HCT116 (cell line): Measurements from ENCODE around the gene RACK1. TPM values are rescaled to one million over a fixed set of nuclear protein-coding genes. Genes with fewer than 3 reads are reported as not detected.

Experiments
- ATAC-seq: fragments of 200-7000 bp; cut with Tn5 transposase; 2 replicates; pipeline ENCODE4 v1.9.1; 2020; ENCODE audit warnings: mild to moderate bottlenecking, moderate library complexity
- BruUV-seq: library from RNA; stranded (reverse); fragments of 400-500 nt; replicated peaks from 2 replicates; lab custom pipeline; 2021; lab: Mats Ljungman, UMichigan
- CTCF ChIA-PET: fragments of 300-600 bp; sonication (Branson Sonifier 250); formaldehyde crosslinking; loops from one replicate; lab custom pipeline; 2021; ENCODE audit warnings: antibody characterized with exemption; lab: Charles Lee
- POLR2A ChIA-PET: fragments of 300-600, 350-600 bp; sonication (Branson Sonifier 250); formaldehyde crosslinking; loops from one replicate; lab custom pipeline; 2021; ENCODE audit warnings: antibody characterized with exemption; lab: Charles Lee
- RAD21 ChIA-PET, 2 experiments: fragments of 300-600 bp; sonication (Branson Sonifier 250); formaldehyde crosslinking; loops; one replicate each; lab custom pipeline; 2023; ENCODE audit warnings: low total read pairs in 2 of 2; ENCODE audit not compliant: uncharacterized antibody in 2 of 2, unreplicated experiment in 2 of 2, low non-redundant PET in 1 of 2; lab: Charles Lee
- DNase-seq: peaks from one replicate; pipeline ENCODE4 v3.0.0-alpha.2; 2010; ENCODE audit warnings: low read depth, low spot score
- H2AFZ ChIP-seq: fragments of 200-600 bp; shearing (Covaris generic), sonication (generic); 2 replicates; pipeline ENCODE4 v1.6.1; 2017; ENCODE audit warnings: low read depth, mixed run types, mixed read lengths, antibody characterized with exemption, low read length; ENCODE audit not compliant: poor library complexity, severe bottlenecking
- H3K27ac ChIP-seq: 2 replicates; pipeline ENCODE4 v1.5.1; 2012; ENCODE audit warnings: low read depth, low read length
- H3K27me3 ChIP-seq: fragments of 200-600 bp; sonication (generic); 2 replicates; pipeline ENCODE4 v1.6.1; 2016; ENCODE audit warnings: mixed run types, low read length, mixed read lengths; ENCODE audit not compliant: insufficient read depth
- H3K36me3 ChIP-seq, 2 experiments: fragments of 200-500 bp in 1 of 2; fragments of 200-600 bp in 1 of 2; sonication (Bioruptor generic) in 1 of 2; sonication (generic) in 1 of 2; 2 replicates each; pipeline versions ENCODE4 v1.5.1 to v1.6.1; 2014 to 2016; ENCODE audit warnings: low read length in 2 of 2, inconsistent platforms in 1 of 2, mixed read lengths in 1 of 2, mixed run types in 1 of 2; ENCODE audit not compliant: insufficient read depth in 2 of 2, control insufficient read depth in 1 of 2
- H3K4me1 ChIP-seq, 2 experiments: fragments of 200-600 bp in 1 of 2; sonication (generic) in 1 of 2; 2 replicates each; pipeline versions ENCODE4 v1.5.1 to v1.6.1; 2012 to 2017; ENCODE audit warnings: low read length in 2 of 2, inconsistent platforms in 1 of 2, mild to moderate bottlenecking in 1 of 2, mixed read lengths in 1 of 2, mixed run types in 1 of 2, moderate library complexity in 1 of 2; ENCODE audit not compliant: insufficient read depth in 2 of 2, control insufficient read depth in 1 of 2
- H3K4me2 ChIP-seq: fragments of 200-600 bp; sonication (generic); 2 replicates; pipeline ENCODE4 v1.6.1; 2017; ENCODE audit warnings: mixed run types, low read length, mixed read lengths
- H3K4me3 ChIP-seq, 2 experiments: fragments of 200-600 bp in 1 of 2; sonication (generic) in 1 of 2; replicated peaks in 1 of 2; 2 replicates each; pipeline ENCODE4 v1.5.1; 2011 to 2016; ENCODE audit warnings: low read length in 2 of 2, control low read depth in 1 of 2, low read depth in 1 of 2, mild to moderate bottlenecking in 1 of 2, mixed read lengths in 1 of 2, mixed run types in 1 of 2
- H3K79me2 ChIP-seq: fragments of 200-600 bp; sonication (generic); 2 replicates; pipeline ENCODE4 v1.6.1; 2017; ENCODE audit warnings: mild to moderate bottlenecking, mixed run types, low read length, moderate library complexity, mixed read lengths; ENCODE audit not compliant: insufficient read depth
- H3K9ac ChIP-seq: fragments of 200-600 bp; sonication (generic); 2 replicates; pipeline ENCODE4 v1.6.1; 2016; ENCODE audit warnings: low read length, mixed read lengths
- H3K9me2 ChIP-seq: fragments of 200-600 bp; sonication (generic), shearing (Covaris generic); 2 replicates; pipeline ENCODE4 v1.6.1; 2017; ENCODE audit warnings: mixed run types, mild to moderate bottlenecking, moderate library complexity; ENCODE audit not compliant: insufficient read depth
- H3K9me3 ChIP-seq, 2 experiments: fragments of 200-500 bp in 1 of 2; fragments of 200-600 bp in 1 of 2; sonication (Bioruptor generic) in 1 of 2; sonication (generic) in 1 of 2; 2 replicates each; pipeline ENCODE4 v1.6.1; 2014 to 2017; ENCODE audit warnings: low read length in 2 of 2, mixed read lengths in 2 of 2, inconsistent platforms in 1 of 2, low read depth in 1 of 2, mild to moderate bottlenecking in 1 of 2, mixed run types in 1 of 2, moderate library complexity in 1 of 2; ENCODE audit not compliant: control insufficient read depth in 1 of 2, insufficient read depth in 1 of 2
- H4K20me1 ChIP-seq: fragments of 200-600 bp; sonication (generic), shearing (Covaris generic); 2 replicates; pipeline ENCODE4 v1.6.1; 2017; ENCODE audit warnings: mixed run types, mild to moderate bottlenecking, moderate library complexity; ENCODE audit not compliant: insufficient read depth
- ATF3 ChIP-seq: IDR thresholded peaks from 2 replicates; pipeline ENCODE4 v1.6.1; 2012
- CBX3 ChIP-seq: IDR thresholded peaks from 2 replicates; pipeline ENCODE4 v1.6.1; 2012; ENCODE audit warnings: low read depth
- CEBPB ChIP-seq: IDR thresholded peaks from 2 replicates; pipeline ENCODE4 v1.6.1; 2012; ENCODE audit warnings: low read depth
- EGR1 ChIP-seq: IDR thresholded peaks from 2 replicates; pipeline ENCODE4 v1.6.1; 2012; ENCODE audit warnings: low read depth
- ELF1 ChIP-seq: IDR thresholded peaks from 2 replicates; pipeline ENCODE4 v1.6.1; 2012; ENCODE audit warnings: low read depth, borderline replicate concordance
- EZH2 ChIP-seq: fragments of 200-600 bp; sonication (generic); IDR thresholded peaks from 2 replicates; pipeline ENCODE4 v1.6.1; 2017; ENCODE audit warnings: antibody characterized with exemption, mixed run types
- EZH2phosphoT487 ChIP-seq: fragments of 200-600 bp; IDR thresholded peaks from 2 replicates; pipeline ENCODE4 v1.6.1; 2018; ENCODE audit warnings: antibody characterized with exemption, borderline replicate concordance
- MAX ChIP-seq: IDR thresholded peaks from 2 replicates; pipeline ENCODE4 v1.6.1; 2012
- POLR2AphosphoS5 ChIP-seq: IDR thresholded peaks from 2 replicates; pipeline ENCODE4 v1.6.1; 2011; ENCODE audit warnings: mild to moderate bottlenecking, low read depth, low read length, moderate library complexity
- RAD21 ChIP-seq: IDR thresholded peaks from 2 replicates; pipeline ENCODE4 v1.6.1; 2012; ENCODE audit warnings: low read depth, mild to moderate bottlenecking
- SIN3A ChIP-seq: IDR thresholded peaks from 2 replicates; pipeline ENCODE4 v1.6.1; 2012; ENCODE audit warnings: low read depth
- SRF ChIP-seq: IDR thresholded peaks from 2 replicates; pipeline ENCODE4 v1.6.1; 2012; ENCODE audit warnings: low read depth
- TCF7L2 ChIP-seq: IDR thresholded peaks from 2 replicates; pipeline ENCODE4 v1.7.0; 2011; ENCODE audit warnings: borderline replicate concordance, inconsistent platforms; ENCODE audit not compliant: insufficient read depth, insufficient read length; ENCODE audit errors: extremely low read depth
- YY1 ChIP-seq: IDR thresholded peaks from 2 replicates; pipeline ENCODE4 v1.6.1; 2011; ENCODE audit warnings: low read length, low read depth, moderate library complexity, mild to moderate bottlenecking; ENCODE audit not compliant: insufficient replicate concordance; ENCODE audit errors: extremely low read depth
- ZBTB33 ChIP-seq: IDR thresholded peaks from 2 replicates; pipeline ENCODE4 v1.6.1; 2011; ENCODE audit warnings: mild to moderate bottlenecking, low read length, moderate library complexity; ENCODE audit not compliant: insufficient replicate concordance; ENCODE audit errors: extremely low read depth
- ZFX ChIP-seq: fragments of 450-650 bp; IDR thresholded peaks from 2 replicates; pipeline ENCODE4 v1.6.1; 2017
- ZNF274 ChIP-seq: fragments of 200-500 bp; sonication (Bioruptor generic); IDR thresholded peaks from 2 replicates; pipeline ENCODE4 v1.6.1; 2014; ENCODE audit warnings: mild to moderate bottlenecking, low read depth, low read length, inconsistent platforms
- intact Hi-C: fragments of 100-400 bp; cut with micrococcal nuclease; formaldehyde crosslinking; loops from 2 replicates; pipeline ENCODE4 v1.10.0; 2022
- total RNA-seq: library from RNA; stranded (reverse); gene quantifications from one replicate; pipeline ENCODE4 v1.2.1, GENCODE V29; 2021; ENCODE audit not compliant: unreplicated experiment

Gene RACK1
- total RNA-seq, 1 experiment from 2014 or later, result 2,432 TPM

- H3K27me3 ChIP-seq, result no peaks in the 10 kb centered on the region
- BruUV-seq, result no TSS peak
- no peaks in the 10 kb centered on the region for H3K9me3 ChIP-seq
- H3K9me2 ChIP-seq, result no peaks in the 10 kb centered on the region
- ChIA-PET CTCF (no interaction called here), RAD21 (no interaction called here), POLR2A (no interaction called here)
- H3K4me2 ChIP-seq, result no peak overlapping the region
- no peaks in the 10 kb centered on the region for H3K79me2 ChIP-seq
- H3K36me3 ChIP-seq, result no peaks in the 10 kb centered on the region
- H4K20me1 ChIP-seq, result no peaks in the 10 kb centered on the region
- intact Hi-C loops, result no loop called here
- H2AFZ ChIP-seq, result no peak overlapping the region
- no peak overlapping the region for H3K4me3 ChIP-seq
- ATAC-seq, result no peak
- no peak overlapping the region for H3K27ac ChIP-seq
- H3K9ac ChIP-seq, result no peak overlapping the region
- DNase-seq, result no peak
- H3K4me1 ChIP-seq, result no peaks in the 10 kb centered on the region
- no peak for TF ChIP-seq ZFX
- TF ChIP-seq ATF3, result no peak
- TF ChIP-seq SIN3A, result no peak
- TF ChIP-seq EZH2phosphoT487, result no peak
Observed at GRCh38 chr5:181281077-181281983, 37.6 kb upstream of the RACK1 start.

GRCh38 chr5:181280251-181280762 is 36.6 kb upstream of the RACK1 start:
- CTCF ChIA-PET, result no interaction called here
- no peak for TF ChIP-seq RAD21
- TF ChIP-seq ZNF274, result no peak
- TF ChIP-seq POLR2AphosphoS5, result no peak
- no peak for TF ChIP-seq ATF3
- TF ChIP-seq YY1, result no peak
- no peak for TF ChIP-seq CBX3
- no peak for TF ChIP-seq CEBPB
- no peak for TF ChIP-seq MAX
- no peak for TF ChIP-seq SRF
- TF ChIP-seq ELF1, result no peak
- no peak for TF ChIP-seq EZH2
- TF ChIP-seq ZBTB33, result no peak
- no peak for TF ChIP-seq EGR1
- no peak for TF ChIP-seq TCF7L2
- TF ChIP-seq, all 23 proteins: peak for 0
- no peaks in the 10 kb centered on the region for H3K79me2 ChIP-seq
- no peaks in the 10 kb centered on the region for H3K9me3 ChIP-seq
- H2AFZ ChIP-seq, result no peak overlapping the region
- intact Hi-C loops, result no loop called here
- ChIA-PET POLR2A (no interaction called here), RAD21 (no interaction called here)
- ATAC-seq, result no peak
- no peaks in the 10 kb centered on the region for H4K20me1 ChIP-seq
- no peaks in the 10 kb centered on the region for H3K36me3 ChIP-seq
- BruUV-seq, result no TSS peak
- H3K27me3 ChIP-seq, result no peaks in the 10 kb centered on the region
- no peak overlapping the region for H3K9ac ChIP-seq
- no peak overlapping the region for H3K4me3 ChIP-seq
- no peak overlapping the region for H3K27ac ChIP-seq
- no peak overlapping the region for H3K4me2 ChIP-seq
- DNase-seq, result no peak
- H3K4me1 ChIP-seq, result no peaks in the 10 kb centered on the region
- no peaks in the 10 kb centered on the region for H3K9me2 ChIP-seq
